ENCODE measurements around the gene UPK3BL2.
"Not testable (repeated sequence)": the region's sequence is repeated elsewhere in the genome, so short reads cannot be mapped to it uniquely, and the experiment has no call there.

Gene UPK3BL2, protein sequence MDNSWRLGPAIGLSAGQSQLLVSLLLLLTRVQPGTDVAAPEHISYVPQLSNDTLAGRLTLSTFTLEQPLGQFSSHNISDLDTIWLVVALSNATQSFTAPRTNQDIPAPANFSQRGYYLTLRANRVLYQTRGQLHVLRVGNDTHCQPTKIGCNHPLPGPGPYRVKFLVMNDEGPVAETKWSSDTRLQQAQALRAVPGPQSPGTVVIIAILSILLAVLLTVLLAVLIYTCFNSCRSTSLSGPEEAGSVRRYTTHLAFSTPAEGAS

GRCh38 chr7:102543596-102543995, at the start of gene UPK3BL2:
TSS of gene UPK3BL2 (minus strand) at chr7:102543696. CDS start at chr7:102543636, 60 bp downstream.
- not testable (repeated sequence) for DNase-seq (ENCODE audit: low spot score)

DNA sequence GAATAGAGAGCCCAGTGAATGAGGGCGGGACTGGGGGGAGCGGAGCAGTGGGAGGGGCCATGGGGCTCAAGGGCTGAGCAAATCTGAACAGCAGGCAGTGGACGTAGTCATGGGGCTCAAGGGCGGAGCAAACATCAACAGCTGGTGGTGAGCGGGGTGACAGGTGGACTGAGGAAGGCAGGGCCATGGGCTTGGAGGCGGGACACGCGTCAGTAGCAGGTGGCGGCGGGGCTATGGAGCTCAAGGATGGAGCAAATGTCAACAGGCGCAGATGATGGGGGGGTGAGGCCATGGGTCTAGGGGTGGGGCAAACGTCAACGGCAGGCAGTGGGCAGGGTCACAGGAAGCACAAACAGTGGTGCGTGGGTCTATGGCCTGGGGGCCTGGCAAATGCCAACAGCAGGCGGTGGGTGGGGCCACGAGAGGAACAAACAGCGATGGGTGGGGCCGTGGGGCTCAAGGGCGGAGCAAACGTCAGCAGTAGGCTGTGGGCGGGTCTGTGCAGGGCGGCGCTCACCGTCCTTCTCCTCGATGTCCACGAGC, 49.1 kb upstream of the UPK3BL2 start:
- not testable (repeated sequence) for DNase-seq (ENCODE audit: low spot score)

DNA sequence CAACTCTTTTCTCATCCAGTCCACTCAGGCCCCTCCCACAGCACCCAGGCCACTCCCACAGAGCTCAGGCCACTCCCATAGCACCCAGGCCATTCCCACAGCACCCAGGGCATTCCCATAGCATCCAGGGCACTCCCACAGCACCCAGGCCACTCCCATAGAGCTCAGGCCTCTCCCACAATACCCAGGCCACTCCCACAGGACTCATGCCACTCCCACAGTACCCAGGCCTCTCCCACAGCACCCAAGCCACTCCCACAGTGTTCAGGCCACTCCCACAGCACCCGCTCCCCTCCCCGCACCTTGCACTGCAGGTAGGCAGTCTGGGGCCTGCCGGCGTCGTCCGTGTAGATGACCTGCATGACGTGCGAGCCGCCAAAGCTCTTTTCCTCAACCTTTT, 46.4 kb upstream of the UPK3BL2 start:
- DNase-seq (ENCODE audit: low spot score), result not testable (repeated sequence)

GRCh38 chr7:102583495-102583894, 40.0 kb upstream of the UPK3BL2 start:
- DNase-seq (ENCODE audit: low spot score), result not testable (repeated sequence)

DNA sequence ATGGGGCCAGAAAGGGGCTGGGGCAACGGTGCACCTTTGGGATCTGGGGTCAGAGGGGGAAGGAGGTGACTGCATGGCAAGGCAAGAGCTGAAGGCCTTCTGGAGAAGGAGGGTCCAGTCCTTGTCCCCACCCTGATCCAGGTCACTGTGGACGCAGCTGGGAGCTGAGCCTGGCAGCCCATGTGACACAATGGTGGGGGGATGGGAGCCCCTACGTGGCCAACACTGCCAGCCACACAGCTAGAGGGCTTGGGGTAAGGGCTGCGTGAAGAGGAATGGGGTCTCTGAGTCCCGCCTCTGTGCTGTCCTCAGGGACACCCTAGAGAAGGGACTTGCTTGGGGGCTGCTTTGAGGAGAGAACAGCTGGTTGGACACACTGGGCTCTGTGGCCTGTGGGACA, 38.2 kb upstream of the UPK3BL2 start:
- not testable (repeated sequence) for DNase-seq (ENCODE audit: low spot score)

- not testable (repeated sequence) for DNase-seq (ENCODE audit: low spot score)
Measured at GRCh38 chr7:102578486-102578885, 35.0 kb upstream of the UPK3BL2 start.

- DNase-seq (ENCODE audit: low spot score), result not testable (repeated sequence)
Measured at GRCh38 chr7:102577315-102578240, 34.1 kb upstream of the UPK3BL2 start.

- not testable (repeated sequence) for DNase-seq (ENCODE audit: low spot score)
Measured at GRCh38 chr7:102576363-102576762, 32.9 kb upstream of the UPK3BL2 start.

- DNase-seq (ENCODE audit: low spot score), result not testable (repeated sequence)
Measured at GRCh38 chr7:102574607-102575006, 31.1 kb upstream of the UPK3BL2 start.

DNA sequence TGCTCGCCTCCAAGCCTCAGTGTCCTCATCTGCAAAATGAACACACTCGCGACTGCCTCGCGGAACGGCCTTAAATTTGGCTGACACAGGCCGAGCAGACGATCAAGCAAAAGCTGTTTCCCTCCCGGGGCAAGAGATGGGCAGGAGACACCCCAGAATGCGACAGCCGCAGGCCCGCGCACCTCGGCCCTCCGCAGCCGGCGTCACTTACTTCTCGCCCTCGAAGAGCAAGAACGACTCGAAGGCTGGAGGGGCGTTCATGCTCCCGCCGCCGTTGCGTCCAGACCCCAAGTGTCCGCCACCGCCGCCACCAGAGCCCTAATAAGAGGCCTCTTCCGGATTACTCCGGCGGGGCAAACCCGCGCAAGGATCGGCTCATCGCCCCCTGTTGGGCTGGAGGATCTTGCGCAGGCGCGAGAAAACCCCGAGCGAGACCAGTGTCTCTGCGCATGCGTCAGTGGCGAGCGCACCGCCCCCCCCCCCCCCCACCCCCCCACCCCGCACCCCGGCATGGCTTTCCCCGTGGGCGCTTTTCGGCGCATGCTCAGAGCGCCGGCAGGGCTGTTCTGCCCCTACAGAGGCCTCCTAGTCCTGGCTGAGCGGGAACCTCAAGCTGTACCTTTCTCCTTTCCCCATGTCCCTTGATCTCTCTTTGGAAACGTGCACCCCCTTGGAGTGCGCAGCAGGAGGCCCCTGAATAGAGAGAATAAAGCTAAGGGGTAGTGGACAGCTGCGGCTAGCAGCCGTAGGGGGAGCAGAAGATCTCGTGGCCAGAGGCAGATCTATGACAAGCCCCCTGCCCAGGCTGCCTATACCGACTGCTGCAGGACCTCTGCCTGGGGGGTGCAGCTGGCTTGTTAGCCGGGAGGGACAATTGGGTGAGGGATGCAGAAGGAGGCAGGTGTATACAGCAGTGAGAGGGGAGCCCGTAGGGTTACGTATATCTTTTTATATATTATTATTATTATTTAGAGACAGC, 29.1 kb upstream of the UPK3BL2 start, which contains the start of gene POLR2J3:
TSS of gene POLR2J3 (minus strand) at position 323 of the 979 bp plus-strand sequence. CDS start at position 261, 62 bp downstream.
- not testable (repeated sequence) for DNase-seq (ENCODE audit: low spot score)

DNA sequence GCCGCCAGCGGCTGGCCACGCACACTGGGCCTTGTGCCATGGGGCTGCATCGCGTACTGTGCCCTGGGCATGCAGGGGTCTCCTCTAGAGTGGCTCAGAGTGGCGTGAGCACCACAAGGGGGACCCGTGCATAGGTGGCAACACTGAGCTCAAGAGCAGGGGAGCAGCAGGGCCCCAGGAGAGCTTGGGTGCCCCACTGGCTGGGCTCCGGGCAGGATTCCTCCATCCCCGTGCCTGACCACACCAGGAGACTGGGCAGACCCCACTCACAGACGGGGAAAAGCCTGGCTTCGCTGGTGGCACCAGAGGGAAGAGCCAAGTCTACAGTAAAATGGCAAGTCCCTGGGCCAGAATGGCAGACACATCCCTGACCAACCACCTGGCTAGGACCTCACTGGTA, 25.1 kb upstream of the UPK3BL2 start:
- DNase-seq (ENCODE audit: low spot score), result not testable (repeated sequence)

DNA sequence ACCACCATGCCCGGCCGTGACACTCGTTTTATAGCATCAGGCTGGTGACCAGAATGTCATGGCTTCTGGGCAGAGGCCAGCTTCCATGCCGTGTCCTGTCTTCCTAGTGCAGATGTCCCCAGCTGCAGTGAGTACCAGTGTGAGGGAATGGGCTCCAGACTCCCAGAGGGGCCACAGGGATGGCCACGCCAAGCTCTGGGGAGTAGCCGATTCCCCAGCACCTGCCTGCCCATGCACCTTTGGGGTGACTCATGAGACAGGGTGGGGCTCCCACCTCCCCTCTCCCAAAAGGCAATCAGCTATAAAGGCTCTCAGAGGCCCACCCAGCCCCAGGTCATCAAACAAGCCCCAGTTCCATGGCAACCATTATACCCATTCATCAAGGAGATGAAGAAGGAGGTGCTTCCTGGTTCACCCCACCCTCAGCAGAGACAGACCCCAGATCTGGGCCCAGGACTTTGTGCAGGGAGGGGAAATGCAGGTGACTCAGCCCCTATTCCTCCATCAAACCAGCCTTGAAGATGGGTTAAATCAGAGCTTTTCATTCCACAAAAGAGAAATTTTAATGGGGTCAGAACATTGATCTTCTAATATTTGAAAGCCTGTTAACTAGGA, 7.4 kb upstream of the UPK3BL2 start, which contains the start of gene SPDYE2:
TSS of gene SPDYE2 (plus strand) at position 419 of the 615 bp plus-strand sequence. CDS start 2,030 bp downstream, outside the sequence.
- not testable (repeated sequence) for DNase-seq (ENCODE audit: low spot score)

DNA sequence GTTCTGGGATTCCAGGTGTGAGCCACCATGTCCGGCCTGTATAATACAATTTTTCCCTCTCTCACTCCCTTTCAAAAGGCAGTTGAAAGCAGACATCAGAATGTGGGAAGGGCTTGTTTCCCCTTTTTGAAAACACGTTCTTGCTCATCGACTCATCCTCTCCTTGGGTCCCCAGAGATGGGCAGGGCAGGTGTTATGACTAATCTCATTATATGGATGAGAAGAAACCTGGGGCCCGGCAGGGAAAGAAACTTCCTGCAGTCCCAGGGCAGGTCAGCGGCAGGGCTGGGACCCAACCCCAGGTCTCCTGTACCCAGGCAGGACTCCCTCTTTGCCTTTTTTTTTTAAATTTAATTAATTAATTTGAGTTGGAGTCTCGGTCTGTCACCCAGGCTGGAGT, 2.9 kb upstream of the UPK3BL2 start:
- not testable (repeated sequence) for DNase-seq (ENCODE audit: low spot score)

- not testable (repeated sequence) for DNase-seq (ENCODE audit: low spot score)
Measured at GRCh38 chr7:102545288-102545687, 1.8 kb upstream of the UPK3BL2 start.

DNA sequence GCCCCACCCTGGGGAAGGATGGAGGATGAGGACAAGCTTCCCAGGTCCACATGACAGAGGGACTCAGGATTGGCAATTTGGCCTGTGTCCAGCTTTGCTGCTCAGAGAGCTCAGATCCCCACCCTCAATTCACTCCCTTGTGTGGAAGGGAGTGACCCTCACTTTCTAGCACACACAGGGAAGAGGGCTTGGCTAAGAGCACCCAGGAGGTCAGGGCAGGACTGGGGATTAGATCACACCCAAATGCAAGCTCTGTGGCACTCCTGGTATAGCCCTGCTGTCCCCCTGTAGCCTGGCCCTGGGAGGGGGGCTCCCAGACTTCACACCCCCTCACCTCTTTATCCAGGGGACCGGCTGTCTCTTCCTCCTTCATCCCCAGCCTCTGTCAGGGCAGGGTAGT, 876 bp upstream of the UPK3BL2 start:
- not testable (repeated sequence) for DNase-seq (ENCODE audit: low spot score)

DNA sequence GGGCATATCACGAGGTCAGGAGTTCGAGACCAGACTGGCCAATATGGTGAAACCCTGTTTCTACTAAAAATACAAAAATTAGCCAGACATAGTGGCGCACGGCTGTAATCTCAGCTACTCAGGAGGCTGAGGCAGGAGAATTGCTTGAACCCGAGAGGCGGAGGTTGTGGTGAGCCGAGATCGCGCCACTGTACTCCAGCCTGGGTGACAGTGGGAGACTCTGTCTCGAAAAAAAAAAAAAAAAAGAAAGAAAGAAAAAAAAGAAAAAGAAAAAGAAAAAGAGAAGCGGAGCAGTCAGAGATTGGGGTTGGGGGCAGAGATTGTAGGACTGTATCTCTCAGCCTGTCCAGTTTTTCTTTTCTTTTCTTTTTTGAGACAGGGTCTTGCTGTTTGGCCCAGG, 725 bp downstream of the UPK3BL2 start:
- DNase-seq (ENCODE audit: low spot score), result not testable (repeated sequence)

- not testable (repeated sequence) for DNase-seq (ENCODE audit: low spot score)
Measured at GRCh38 chr7:102542083-102542482, 1.4 kb downstream of the UPK3BL2 start.

DNA sequence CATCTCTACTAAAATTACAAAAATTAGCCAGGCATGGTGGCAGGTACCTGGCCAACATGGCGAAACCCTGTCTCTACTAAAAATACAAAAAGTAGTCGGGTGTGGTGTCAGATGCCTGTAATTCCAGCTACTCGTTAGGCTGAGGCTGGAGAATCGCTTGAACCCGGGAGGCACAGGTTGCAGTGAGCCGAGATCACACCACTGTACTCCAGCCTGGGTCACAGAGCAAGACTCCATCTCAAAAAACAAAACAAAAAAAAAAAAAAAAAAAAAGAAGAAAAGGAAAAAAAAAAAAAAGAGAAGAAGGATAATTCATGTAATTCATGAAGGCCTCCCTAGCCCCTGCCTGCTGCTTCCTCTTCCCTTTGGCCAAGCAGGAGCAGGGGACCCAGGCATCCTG, 2.9 kb downstream of the UPK3BL2 start:
- DNase-seq (ENCODE audit: low spot score), result not testable (repeated sequence)

DNA sequence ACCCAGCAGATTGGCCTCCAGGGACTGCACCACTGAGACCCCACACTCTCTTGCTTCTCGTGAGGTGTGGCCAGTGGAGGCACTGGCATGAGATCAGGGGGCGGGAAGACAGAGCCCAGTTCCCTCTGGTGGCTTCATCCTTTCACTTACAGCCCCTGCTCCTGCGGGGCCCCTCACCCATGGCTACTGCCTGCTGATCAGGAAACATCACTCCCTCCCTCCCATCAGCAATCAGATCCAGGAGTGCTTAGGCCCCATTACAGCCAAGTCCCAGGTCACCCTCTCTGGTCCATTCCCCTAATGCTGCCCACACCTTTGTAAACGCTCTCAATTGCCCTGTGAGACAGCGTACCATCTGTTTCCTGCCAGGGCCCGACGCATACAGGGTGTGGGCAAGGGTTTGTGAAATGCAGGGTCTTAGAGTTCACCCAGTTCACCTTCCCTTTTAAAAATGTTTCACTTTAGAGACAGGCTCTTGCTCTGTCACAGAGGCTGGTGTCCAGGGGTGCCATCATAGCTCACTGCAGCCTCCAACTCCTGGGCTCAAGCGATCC, 8.4 kb downstream of the UPK3BL2 start:
- DNase-seq (ENCODE audit: low spot score), result not testable (repeated sequence)

GRCh38 chr7:102532127-102532526, 11.4 kb downstream of the UPK3BL2 start:
- not testable (repeated sequence) for DNase-seq (ENCODE audit: low spot score)
